C4-2B (cell line): ENCODE data around the gene AHI1.

Experiments used
- H3K27ac ChIP-seq: fragments of 450-650 bp; 2 replicates; pipeline ENCODE4 v1.5.1; 2017
- ZFX ChIP-seq: fragments of 450-650 bp; IDR thresholded peaks from 2 replicates; pipeline ENCODE4 v1.6.1; 2017
- TF ChIP-seq, protein P1 (sequence below): fragments of 450-650 bp; conservative IDR thresholded peaks from 2 replicates; pipeline ENCODE4 v1.5.1; 2017; ENCODE audit warnings: mild to moderate bottlenecking

AHI1 gene

DNA sequence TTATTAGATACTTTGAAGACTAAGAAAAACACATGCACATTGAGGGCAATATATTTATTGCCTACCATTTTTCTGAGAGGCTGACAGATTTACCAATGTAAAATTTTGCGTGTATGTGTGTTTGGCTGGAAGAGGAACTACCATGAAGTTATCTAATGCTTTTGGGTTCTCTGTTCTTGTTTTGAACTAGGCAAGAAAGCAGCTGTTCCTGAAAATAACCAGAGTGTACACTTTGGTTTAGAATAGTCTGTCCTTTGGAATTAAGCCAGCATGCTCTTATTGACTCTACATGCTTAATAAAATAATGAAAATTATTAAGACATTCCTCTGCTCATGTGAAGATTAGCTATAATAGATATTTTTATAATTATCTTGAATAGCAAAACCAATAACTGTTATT lies 187.2 kb downstream of the AHI1 start:
- no peak overlapping the region for H3K27ac ChIP-seq
- TF ChIP-seq, protein P1, sequence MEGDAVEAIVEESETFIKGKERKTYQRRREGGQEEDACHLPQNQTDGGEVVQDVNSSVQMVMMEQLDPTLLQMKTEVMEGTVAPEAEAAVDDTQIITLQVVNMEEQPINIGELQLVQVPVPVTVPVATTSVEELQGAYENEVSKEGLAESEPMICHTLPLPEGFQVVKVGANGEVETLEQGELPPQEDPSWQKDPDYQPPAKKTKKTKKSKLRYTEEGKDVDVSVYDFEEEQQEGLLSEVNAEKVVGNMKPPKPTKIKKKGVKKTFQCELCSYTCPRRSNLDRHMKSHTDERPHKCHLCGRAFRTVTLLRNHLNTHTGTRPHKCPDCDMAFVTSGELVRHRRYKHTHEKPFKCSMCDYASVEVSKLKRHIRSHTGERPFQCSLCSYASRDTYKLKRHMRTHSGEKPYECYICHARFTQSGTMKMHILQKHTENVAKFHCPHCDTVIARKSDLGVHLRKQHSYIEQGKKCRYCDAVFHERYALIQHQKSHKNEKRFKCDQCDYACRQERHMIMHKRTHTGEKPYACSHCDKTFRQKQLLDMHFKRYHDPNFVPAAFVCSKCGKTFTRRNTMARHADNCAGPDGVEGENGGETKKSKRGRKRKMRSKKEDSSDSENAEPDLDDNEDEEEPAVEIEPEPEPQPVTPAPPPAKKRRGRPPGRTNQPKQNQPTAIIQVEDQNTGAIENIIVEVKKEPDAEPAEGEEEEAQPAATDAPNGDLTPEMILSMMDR: no peak
- no peak for TF ChIP-seq ZFX

- TF ChIP-seq, protein P1: no peak
- no peak for TF ChIP-seq ZFX
- H3K27ac ChIP-seq: no peak overlapping the region
Measured at GRCh38 chr6:135306740-135307420, 190.7 kb downstream of the AHI1 start.

- no peak for TF ChIP-seq ZFX
- TF ChIP-seq, protein P1: no peak
- no peak overlapping the region for H3K27ac ChIP-seq
Measured at GRCh38 chr6:135306166-135306565, 191.4 kb downstream of the AHI1 start.

- no peak overlapping the region for H3K27ac ChIP-seq
- TF ChIP-seq, protein P1: no peak
- no peak for TF ChIP-seq ZFX
Measured at GRCh38 chr6:135305684-135306083, 191.9 kb downstream of the AHI1 start.

GRCh38 chr6:135304883-135305282 lies 192.7 kb downstream of the AHI1 start:
- no peak overlapping the region for H3K27ac ChIP-seq
- TF ChIP-seq, protein P1: no peak
- no peak for TF ChIP-seq ZFX

DNA sequence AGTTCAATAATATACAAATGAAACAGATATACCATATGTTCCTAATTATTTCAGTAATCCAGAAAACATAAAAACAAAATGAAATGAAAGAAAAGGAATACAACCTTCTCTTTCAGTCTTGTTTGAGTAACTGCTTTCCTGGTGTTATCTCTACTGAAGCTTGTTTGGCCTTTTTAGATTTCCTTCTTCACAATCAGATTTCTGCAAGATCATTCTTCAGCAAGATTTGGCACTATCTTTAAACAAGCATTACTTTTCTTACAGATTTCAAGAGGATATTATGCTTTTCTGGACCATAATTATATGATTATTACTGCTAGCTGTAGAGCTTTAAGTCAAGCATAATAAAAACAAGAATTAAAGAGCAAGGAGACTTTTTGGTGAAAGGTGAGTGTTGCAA lies 196.2 kb downstream of the AHI1 start:
- no peak for TF ChIP-seq ZFX
- TF ChIP-seq, protein P1: no peak
- no peak overlapping the region for H3K27ac ChIP-seq

DNA sequence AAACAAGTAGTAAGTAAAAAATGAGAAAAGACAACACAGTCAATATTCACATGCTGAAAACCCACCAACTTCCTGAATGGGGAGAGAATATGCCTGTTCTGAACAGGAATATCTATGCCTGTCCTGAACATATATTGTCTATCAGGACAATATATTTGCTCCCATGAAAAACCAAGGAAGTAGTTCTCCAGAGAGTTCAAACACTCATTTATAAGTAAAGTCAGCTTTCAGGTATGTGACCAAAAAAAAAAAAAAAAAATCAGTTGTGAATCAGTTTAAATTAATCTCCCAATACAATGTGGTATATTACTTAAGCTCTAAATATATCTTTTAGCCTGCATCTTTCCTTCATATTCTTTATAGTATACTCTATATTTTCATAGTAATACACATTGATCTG lies 197.0 kb downstream of the AHI1 start:
- H3K27ac ChIP-seq: no peak overlapping the region
- TF ChIP-seq, protein P1: no peak
- TF ChIP-seq ZFX: no peak
